IPS-20b (cell line): Measurements from ENCODE around the gene MYO1E.

Experiments used
- H3K27ac ChIP-seq: one replicate; pipeline ENCODE4 v1.5.1; 2013; ENCODE audit warnings: low read length
- H3K27me3 ChIP-seq: 2 replicates; pipeline ENCODE4 v1.6.1; 2013; ENCODE audit warnings: mild to moderate bottlenecking, low read length, inconsistent platforms; ENCODE audit not compliant: insufficient read depth
- H3K36me3 ChIP-seq: 2 replicates; pipeline ENCODE4 v1.6.1; 2013; ENCODE audit warnings: low read depth, mild to moderate bottlenecking, inconsistent platforms, low read length, moderate library complexity; ENCODE audit not compliant: insufficient read depth
- H3K4me1 ChIP-seq: 2 replicates; pipeline ENCODE4 v1.6.1; 2013; ENCODE audit warnings: mild to moderate bottlenecking, control low read depth, inconsistent platforms, low read length, moderate library complexity; ENCODE audit not compliant: insufficient read depth
- H3K4me3 ChIP-seq: 2 replicates; pipeline ENCODE4 v1.5.1; 2013; ENCODE audit warnings: mild to moderate bottlenecking, low read length, inconsistent platforms
- H3K9ac ChIP-seq: 2 replicates; pipeline ENCODE4 v1.6.1; 2013; ENCODE audit warnings: low read depth, mild to moderate bottlenecking, inconsistent platforms, low read length, moderate library complexity
- H3K9me3 ChIP-seq: 2 replicates; pipeline ENCODE4 v1.6.1; 2013; ENCODE audit warnings: mild to moderate bottlenecking, low read depth, low read length, inconsistent platforms; ENCODE audit not compliant: insufficient read depth

The MYO1E gene

DNA sequence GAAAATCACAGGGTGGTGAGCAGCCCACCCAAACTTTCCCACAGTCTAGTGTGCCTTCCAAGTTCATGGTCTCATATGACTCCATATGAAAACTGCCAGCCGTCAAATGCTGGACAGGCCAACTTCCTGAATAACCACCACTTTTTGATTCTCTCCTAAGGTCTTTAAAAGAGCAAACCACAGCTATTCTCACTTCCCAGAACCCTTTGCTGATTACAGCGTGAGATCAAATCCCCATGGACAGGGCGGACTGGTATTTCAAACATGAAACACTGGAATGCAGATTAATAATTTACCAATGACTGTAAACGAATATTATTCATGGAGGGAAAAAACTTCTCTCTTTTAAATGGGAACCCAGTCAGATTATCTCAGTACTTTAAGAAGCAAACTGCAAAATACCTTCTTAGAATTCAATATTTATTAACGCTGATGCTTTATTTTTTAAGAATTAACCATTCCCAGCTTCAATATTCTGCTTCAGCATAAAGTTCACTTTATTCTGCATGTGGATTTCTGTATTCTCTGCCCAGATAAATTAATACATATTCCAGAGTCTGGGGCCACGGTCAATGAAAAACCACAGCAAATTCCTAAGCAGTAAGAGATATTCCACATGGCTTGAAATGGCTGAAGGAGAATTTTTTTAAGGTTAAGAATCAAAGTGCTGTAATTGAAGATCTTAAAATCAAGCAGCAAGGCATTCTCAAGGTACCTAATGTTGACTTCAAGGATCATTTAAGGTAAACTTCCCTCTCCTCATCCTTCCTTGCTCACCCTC is 42.9 kb downstream of the MYO1E start:
- H3K27me3 ChIP-seq: no peaks in the 10 kb centered on the region
- no peaks in the 10 kb centered on the region for H3K9me3 ChIP-seq
- no peak overlapping the region for H3K4me3 ChIP-seq
- H3K4me1 ChIP-seq: peaks cover 28% of the 10 kb centered on the region
- H3K9ac ChIP-seq: no peak overlapping the region
- H3K27ac ChIP-seq: no peak overlapping the region
- H3K36me3 ChIP-seq: no peaks in the 10 kb centered on the region

DNA sequence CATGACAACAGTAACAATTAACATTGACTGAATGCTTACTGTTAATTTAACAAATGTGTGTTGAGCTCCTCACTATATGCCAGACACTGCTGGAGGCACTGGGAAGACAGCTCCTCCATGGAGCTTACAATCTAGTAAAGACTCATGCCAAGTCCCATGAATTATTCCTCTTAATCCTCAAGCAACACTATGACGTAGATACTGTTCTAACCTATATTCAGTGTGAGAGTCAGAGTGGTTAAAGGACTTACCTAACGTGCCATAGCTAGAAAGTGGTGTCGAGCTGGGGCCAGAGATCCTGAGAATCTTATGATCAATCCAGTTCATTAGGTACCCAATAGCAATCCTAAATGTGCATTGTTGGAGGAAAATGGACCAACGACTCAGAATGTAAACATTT is 43.6 kb downstream of the MYO1E start:
- no peaks in the 10 kb centered on the region for H3K27me3 ChIP-seq
- H3K27ac ChIP-seq: no peak overlapping the region
- H3K4me1 ChIP-seq: peaks cover 27% of the 10 kb centered on the region
- no peaks in the 10 kb centered on the region for H3K36me3 ChIP-seq
- no peaks in the 10 kb centered on the region for H3K9me3 ChIP-seq
- H3K4me3 ChIP-seq: no peak overlapping the region
- no peak overlapping the region for H3K9ac ChIP-seq

DNA sequence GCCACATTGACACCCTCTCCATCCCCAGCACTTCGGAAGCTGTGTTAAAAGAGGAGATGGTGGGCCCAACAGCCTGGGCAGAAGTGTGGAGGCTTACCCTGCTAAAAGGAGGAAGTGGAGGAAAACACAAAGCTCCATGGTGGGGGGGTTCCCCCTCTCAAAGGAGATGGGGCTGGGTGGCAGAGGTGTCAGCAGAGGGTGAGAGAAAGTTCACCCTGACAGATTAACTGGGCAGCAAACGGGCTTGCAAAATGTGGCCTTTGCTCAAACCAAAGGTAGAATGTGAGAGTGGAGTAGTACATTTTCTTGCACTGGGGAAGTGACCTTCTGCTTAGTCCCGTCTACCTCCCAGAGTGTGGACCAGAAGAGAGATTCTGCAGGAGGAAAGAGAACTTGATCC is 44.7 kb downstream of the MYO1E start:
- Histone ChIP-seq H3K4me3 (no peak overlapping the region), H3K9me3 (no peaks in the 10 kb centered on the region), H3K4me1 (peaks cover 25% of the 10 kb centered on the region), H3K27me3 (no peaks in the 10 kb centered on the region), H3K36me3 (no peaks in the 10 kb centered on the region), H3K27ac (no peak overlapping the region), H3K9ac (no peak overlapping the region)

DNA sequence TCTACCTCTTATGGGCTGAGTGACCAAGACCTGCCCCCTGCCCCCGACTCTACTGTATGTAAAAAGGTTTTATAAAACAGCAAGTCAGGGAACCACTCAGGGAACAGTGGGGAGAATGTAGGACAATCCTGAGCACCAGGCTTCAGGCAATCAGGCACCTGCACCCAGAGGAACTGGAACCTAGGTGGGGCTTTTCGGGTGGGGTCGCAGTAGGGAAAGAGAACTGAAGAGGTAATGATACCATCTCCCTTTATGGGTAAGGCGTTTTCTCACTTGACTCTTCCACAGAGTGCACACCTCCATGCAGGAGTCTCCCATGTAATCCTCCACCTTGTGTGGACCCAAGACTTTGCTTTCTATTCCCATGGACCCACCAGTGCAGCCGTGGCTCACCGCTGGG is 45.8 kb downstream of the MYO1E start:
- no peaks in the 10 kb centered on the region for H3K27me3 ChIP-seq
- H3K36me3 ChIP-seq: no peaks in the 10 kb centered on the region
- H3K4me1 ChIP-seq: peaks cover 18% of the 10 kb centered on the region
- H3K4me3 ChIP-seq: no peak overlapping the region
- H3K9me3 ChIP-seq: no peaks in the 10 kb centered on the region
- no peak overlapping the region for H3K27ac ChIP-seq
- no peak overlapping the region for H3K9ac ChIP-seq

DNA sequence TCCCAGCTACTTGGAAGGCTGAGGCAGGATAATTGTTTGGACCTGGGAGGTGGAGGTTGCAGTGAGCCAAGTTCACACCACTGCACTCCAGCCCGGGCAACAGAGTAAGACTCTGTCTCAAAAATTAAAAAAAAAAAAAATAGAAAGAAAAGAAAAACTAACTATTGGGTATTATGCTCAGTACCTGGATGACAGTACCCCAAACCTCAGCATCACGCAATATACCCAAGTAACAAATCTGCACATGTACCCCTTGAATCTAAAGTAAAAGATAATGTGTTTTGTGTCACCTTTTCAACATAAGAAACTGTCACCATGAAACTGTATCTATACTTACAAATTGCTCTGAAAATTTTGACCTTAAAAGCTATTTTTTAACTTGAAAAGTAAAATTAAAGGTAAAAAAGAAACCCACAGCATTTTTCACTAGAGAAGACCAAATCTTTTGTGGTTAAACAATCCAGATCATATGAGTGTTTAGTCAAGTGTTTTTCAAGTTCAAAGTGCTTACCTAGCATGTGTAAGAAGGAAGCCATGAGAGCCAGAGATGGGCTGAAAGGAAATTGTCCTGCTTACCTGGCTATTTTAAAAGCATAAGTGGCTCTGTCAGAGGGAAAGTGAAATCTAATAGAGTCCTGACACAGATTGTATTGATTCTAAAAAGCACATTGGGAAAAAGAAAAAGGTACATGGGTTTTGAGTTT is 50.5 kb downstream of the MYO1E start:
- Histone ChIP-seq H3K4me3 (no peak overlapping the region), H3K27me3 (no peaks in the 10 kb centered on the region), H3K36me3 (no peaks in the 10 kb centered on the region), H3K27ac (no peak overlapping the region), H3K9ac (no peak overlapping the region), H3K4me1 (no peaks in the 10 kb centered on the region), H3K9me3 (no peaks in the 10 kb centered on the region)

DNA sequence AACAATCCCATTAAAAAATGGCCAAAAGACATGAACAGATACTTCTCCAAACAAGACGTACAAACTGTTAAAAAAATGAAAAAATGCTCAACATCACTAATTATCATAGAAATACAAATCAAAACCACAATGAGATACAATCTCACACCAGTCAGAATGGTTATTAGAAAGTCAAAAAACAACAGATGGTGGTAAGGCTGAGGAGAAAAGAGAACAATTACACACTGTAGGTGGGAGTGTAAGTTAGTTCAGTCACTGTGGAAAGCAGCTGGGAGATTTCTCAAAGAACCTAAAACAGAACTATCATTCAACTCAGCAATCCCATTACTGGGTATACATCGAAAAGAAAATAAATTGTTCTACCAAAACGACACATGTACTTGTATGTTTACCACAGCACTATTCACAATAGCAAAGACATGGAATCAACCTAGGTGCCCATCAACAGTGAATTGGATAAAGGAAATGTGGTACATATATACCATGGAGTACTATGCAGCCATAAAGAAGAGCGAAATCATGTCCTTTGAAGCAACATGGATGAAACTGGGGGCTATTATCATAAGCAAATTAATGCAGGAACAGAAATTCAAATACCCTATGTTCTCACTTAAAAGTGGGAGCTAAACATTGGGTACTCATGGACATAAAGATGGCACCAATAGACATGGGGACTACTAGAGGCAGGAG is 51.5 kb downstream of the MYO1E start:
- Histone ChIP-seq H3K27me3 (no peaks in the 10 kb centered on the region), H3K27ac (no peak overlapping the region), H3K36me3 (no peaks in the 10 kb centered on the region), H3K4me3 (no peak overlapping the region), H3K9me3 (no peaks in the 10 kb centered on the region), H3K4me1 (no peaks in the 10 kb centered on the region; the same call in 1 of the 2 replicates), H3K9ac (no peak overlapping the region)

DNA sequence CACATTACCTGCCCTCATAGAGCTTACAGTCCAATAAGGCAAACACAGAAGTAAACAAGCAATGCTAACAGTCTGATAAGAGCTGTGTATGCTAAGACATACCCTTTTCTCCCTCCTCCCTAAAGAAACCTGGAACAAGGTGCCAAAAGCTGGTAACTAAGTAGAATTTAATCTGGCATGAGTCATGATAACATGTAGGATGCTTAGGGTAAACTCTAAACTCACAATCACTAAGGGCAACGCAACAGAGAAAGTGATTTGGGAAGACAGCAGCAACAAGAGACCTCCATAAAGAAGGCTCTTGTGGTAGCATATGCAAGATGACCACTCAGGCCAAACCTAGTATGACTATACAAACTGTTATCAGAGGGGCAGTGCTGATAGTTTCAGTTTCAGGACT is 55.5 kb downstream of the MYO1E start:
- no peaks in the 10 kb centered on the region for H3K9me3 ChIP-seq
- H3K4me3 ChIP-seq: no peak overlapping the region
- no peak overlapping the region for H3K27ac ChIP-seq

DNA sequence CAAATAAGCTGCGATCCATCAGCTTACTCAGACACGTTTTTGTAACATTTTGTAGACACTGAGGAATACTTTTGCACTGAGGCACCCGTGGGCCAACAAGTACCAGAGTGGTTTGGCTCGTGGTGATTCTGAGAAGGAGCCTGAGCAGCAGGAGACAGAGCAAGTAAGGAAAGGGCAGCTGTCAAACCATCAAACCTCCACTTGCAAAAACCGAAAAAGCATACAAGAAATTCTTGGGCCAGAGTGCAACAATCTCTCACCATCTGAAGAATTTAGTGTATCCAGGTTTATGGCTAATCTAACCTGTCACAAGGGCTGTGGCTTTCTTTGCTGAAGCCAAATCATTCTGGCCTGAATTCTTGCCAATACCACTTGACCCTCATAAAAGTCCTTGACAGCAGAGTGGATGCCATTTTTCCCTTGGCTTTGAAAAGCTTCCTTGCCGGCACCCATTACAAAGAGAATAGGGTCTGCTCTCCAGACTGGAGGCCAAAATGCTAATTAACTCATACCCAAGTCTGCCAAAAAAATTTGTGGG is 56.7 kb downstream of the MYO1E start:
- Histone ChIP-seq H3K9me3 (no peaks in the 10 kb centered on the region), H3K27me3 (no peaks in the 10 kb centered on the region), H3K9ac (no peak overlapping the region), H3K4me1 (peaks cover 10% of the 10 kb centered on the region; the same call in 1 of the 2 replicates), H3K36me3 (no peaks in the 10 kb centered on the region), H3K27ac (no peak overlapping the region), H3K4me3 (no peak overlapping the region)

More for the DNA sequence above, 55.5 kb downstream of the MYO1E start:
- Histone ChIP-seq H3K36me3 (no peaks in the 10 kb centered on the region), H3K4me1 (peaks cover 10% of the 10 kb centered on the region; the same call in 1 of the 2 replicates), H3K27me3 (no peaks in the 10 kb centered on the region), H3K9ac (no peak overlapping the region)

DNA sequence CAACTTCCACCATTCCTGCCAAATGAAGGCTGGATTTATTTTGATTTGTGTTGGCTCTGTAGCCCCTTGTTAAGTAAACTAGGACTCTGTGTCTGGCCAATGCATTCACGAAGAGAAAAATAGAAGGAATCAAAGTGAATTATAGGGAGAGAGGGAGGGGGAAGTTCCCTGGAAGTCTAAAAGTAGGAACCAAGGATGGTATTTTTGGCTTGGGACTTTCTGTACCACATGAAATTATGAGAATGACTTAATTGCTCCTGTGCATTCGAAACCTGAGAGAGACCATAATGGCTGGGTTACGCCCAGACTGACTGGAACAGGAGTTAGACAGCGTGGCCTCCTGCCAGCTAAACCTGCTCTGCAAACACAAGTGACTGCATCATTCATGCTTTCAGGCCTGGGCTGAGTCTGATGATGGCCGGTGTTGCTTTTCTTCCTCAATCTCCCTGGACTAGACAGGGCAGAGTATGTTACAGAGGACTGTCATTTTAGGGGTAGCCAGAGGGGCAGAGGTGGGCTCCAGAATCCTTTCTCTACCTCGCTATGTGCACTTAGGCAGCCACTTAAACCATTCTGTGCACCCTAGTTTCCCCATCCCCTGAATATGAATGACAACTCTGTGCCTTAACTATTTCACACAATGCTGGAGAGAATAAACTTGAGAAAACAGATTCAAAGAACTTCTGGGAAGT is 58.9 kb downstream of the MYO1E start:
- Histone ChIP-seq H3K27ac (no peak overlapping the region), H3K27me3 (no peaks in the 10 kb centered on the region), H3K9me3 (no peaks in the 10 kb centered on the region), H3K4me3 (no peak overlapping the region), H3K4me1 (peaks cover 10% of the 10 kb centered on the region; the same call in 1 of the 2 replicates), H3K36me3 (no peaks in the 10 kb centered on the region), H3K9ac (no peak overlapping the region)

DNA sequence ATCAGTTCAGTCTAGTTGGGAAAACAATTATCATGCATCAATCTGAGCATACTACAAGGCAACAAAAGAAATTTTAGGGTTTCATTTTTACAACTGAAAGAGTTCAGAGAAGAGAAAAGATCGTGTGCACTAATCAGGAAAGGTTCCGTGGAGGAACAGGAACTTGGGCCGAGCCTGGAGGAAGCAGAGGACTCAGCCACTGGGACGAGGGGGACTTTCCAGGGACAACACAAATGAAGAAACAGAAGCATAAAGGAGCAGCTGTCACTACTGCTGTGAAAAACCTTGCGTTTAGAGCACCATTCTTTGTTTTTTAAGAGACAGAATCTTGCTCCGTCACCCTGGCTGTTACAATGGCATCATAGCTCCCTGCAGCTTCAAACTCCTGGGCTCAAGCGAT is 60.5 kb downstream of the MYO1E start:
- H3K4me1 ChIP-seq: peaks cover 10% of the 10 kb centered on the region; the same call in 1 of the 2 replicates
- no peaks in the 10 kb centered on the region for H3K9me3 ChIP-seq
- no peak overlapping the region for H3K9ac ChIP-seq
- H3K4me3 ChIP-seq: no peak overlapping the region
- H3K27ac ChIP-seq: no peak overlapping the region
- H3K27me3 ChIP-seq: no peaks in the 10 kb centered on the region
- no peaks in the 10 kb centered on the region for H3K36me3 ChIP-seq

DNA sequence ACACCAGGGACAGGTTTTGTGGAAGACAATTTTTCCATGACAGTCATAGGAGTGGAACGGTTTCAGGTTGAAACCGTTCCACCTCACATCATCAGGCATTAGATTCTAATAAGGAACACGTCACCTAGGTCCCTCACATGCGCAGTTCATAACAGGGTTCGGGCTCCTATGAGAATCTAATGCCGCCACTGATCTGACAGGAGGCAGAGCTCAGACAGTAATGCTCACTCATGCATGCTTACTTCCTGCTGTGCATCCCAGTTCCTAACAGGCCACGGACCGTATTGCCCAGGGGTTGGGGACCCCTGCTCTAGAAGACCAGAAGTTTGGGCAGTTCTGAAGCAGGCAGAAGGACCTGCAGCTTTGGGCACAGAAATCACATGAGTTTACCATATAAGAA is 61.5 kb downstream of the MYO1E start:
- Histone ChIP-seq H3K9ac (no peak overlapping the region), H3K36me3 (no peaks in the 10 kb centered on the region), H3K27me3 (no peaks in the 10 kb centered on the region), H3K4me3 (no peak overlapping the region), H3K9me3 (no peaks in the 10 kb centered on the region), H3K27ac (no peak overlapping the region), H3K4me1 (peaks cover 10% of the 10 kb centered on the region; the same call in 1 of the 2 replicates)
